Esophagus squamous epithelium (tissue), 5 donors: ENCODE data around the gene METTL18. TPM values are rescaled to one million over a fixed set of nuclear protein-coding genes. Genes with fewer than 3 reads are reported as not detected.

ENCODE experiments used
- DNase-seq: peaks from one replicate; lab custom pipeline; 2025; lab: John Stamatoyannopoulos, UW
- H3K27ac ChIP-seq, 4 donors: fragments of 200-600 bp; sonication (generic); one replicate each; pipeline ENCODE4 v1.5.1; 2016 to 2019; ENCODE audit warnings: mild to moderate bottlenecking in 1 of 4
- H3K27me3 ChIP-seq, 4 donors: fragments of 200-600 bp; sonication (generic); 1 replicate in 3 of 4; 2 replicates in 1 of 4; pipeline versions ENCODE4 v1.5.1 to v1.6.0; 2017 to 2021; ENCODE audit warnings: antibody characterized with exemption in 1 of 4
- H3K36me3 ChIP-seq, 3 donors: fragments of 200-600 bp; sonication (generic); one replicate each; pipeline ENCODE4 v1.5.1; 2016 to 2019
- H3K4me1 ChIP-seq, 3 donors: fragments of 200-600 bp; sonication (generic); one replicate each; pipeline ENCODE4 v1.5.1; 2017 to 2019
- H3K4me3 ChIP-seq, 4 donors: fragments of 200-600 bp; sonication (generic); 1 replicate in 3 of 4; 2 replicates in 1 of 4; pipeline ENCODE4 v1.5.1; 2016 to 2019; ENCODE audit warnings: mild to moderate bottlenecking in 2 of 4, moderate library complexity in 1 of 4
- H3K9me3 ChIP-seq, 3 donors: fragments of 200-600 bp; sonication (generic); one replicate each; pipeline ENCODE4 v1.5.1; 2016 to 2019
- CTCF ChIP-seq, 6 experiments: fragments of 450-650 bp in 4 of 6; fragments of 200-600 bp in 2 of 6; sonication (generic) in 2 of 6; IDR thresholded peaks; one replicate each; pipeline ENCODE4 v1.5.1; 2016 to 2019; ENCODE audit warnings: antibody characterized with exemption in 6 of 6, mild to moderate bottlenecking in 4 of 6, moderate library complexity in 4 of 6
- POLR2A ChIP-seq, 4 donors: fragments of 450-650 bp; IDR thresholded peaks; one replicate each; pipeline ENCODE4 v1.6.1; 2017; ENCODE audit warnings: antibody characterized with exemption in 4 of 4, mild to moderate bottlenecking in 4 of 4, moderate library complexity in 3 of 4
- WGBS, 2 donors: methylation state at CpG; one replicate each; pipeline ENCODE4 v1.1.5; 2018; 5-methylcytosine and 5-hydroxymethylcytosine counted together
- intact Hi-C: fragments of 100-400 bp; cut with DNase I; formaldehyde crosslinking; loops from one replicate; pipeline ENCODE4 v1.15.0; 2022
- total RNA-seq, 4 donors: library from RNA; depleted of rRNA; stranded (reverse); fragments of >200 nt; gene quantifications; one replicate each; pipeline ENCODE4 v1.1.0, GENCODE V29; 2016
- donor health status: DM: yes; HTN: yes; CAD: no.

Gene METTL18
- total RNA-seq, result 10 to 100 TPM in 1 of 4 donors, 1 to 10 TPM in 3; 4.3 to 12.1 (median 6.4) TPM

GRCh38 chr1:169794530-169795416, at the start of gene METTL18:
TSS of gene METTL18 (minus strand) at chr1:169794907. CDS start at chr1:169793695, 1,212 bp downstream.
- intact Hi-C loops, result no loop called here
- Histone ChIP-seq H3K27ac (peak within 1 kb of the TSS; percentile 87 to 95 (median 92)), H3K36me3 (peaks cover 0 to 9% (median 0%) of the 10 kb centered on the region in 3 donors), H3K27me3 (no peaks in the 10 kb centered on the region), H3K9me3 (no peaks in the 10 kb centered on the region), H3K4me3 (peak within 1 kb of the TSS; percentile 61 to 86 (median 72)), H3K4me1 (peaks cover 11 to 31% (median 11%) of the 10 kb centered on the region in 3 donors)
- TF ChIP-seq POLR2A (IDR thresholded peaks at IDR 0.05) (peak in 2 of 4 donors; percentile 23 to 29), CTCF (IDR thresholded peaks at IDR 0.05) (peak in 1 of 6 experiments; percentile 14)
- WGBS, 2 donors, result 0 to 1% methylated on average over 18 to 24 of the region's 48 CpGs
- peak; percentile 72 for DNase-seq

GRCh38 chr1:169838942-169839341, 44.2 kb upstream of the METTL18 start:
- intact Hi-C loops, result no loop called here
- no peak for DNase-seq
- Histone ChIP-seq H3K27me3 (no peaks in the 10 kb centered on the region), H3K36me3 (peaks cover 0 to 71% (median 0%) of the 10 kb centered on the region in 3 donors), H3K9me3 (peaks cover 0 to 7% (median 0%) of the 10 kb centered on the region in 3 donors), H3K4me3 (no peak overlapping the region), H3K27ac (no peak overlapping the region), H3K4me1 (no peaks in the 10 kb centered on the region)
- TF ChIP-seq CTCF (IDR thresholded peaks at IDR 0.05) (no peak), POLR2A (IDR thresholded peaks at IDR 0.05) (no peak)
- 79 to 80% methylated on average over 4 of the region's 4 CpGs for WGBS, 2 donors

- H3K4me1 ChIP-seq, result no peaks in the 10 kb centered on the region
- no peak for TF ChIP-seq POLR2A (IDR thresholded peaks at IDR 0.05)
- TF ChIP-seq CTCF (IDR thresholded peaks at IDR 0.05), result no peak
- no peaks in the 10 kb centered on the region for H3K27me3 ChIP-seq
- intact Hi-C loops, result no loop called here
- H3K9me3 ChIP-seq, result peaks cover 0 to 7% (median 0%) of the 10 kb centered on the region in 3 donors
- no peak for DNase-seq
- WGBS, 2 donors, result 90 to 100% methylated on average over 1 of the region's 1 CpG
- peaks cover 0 to 61% (median 0%) of the 10 kb centered on the region in 3 donors for H3K36me3 ChIP-seq
- H3K27ac ChIP-seq, result no peak overlapping the region
- no peak overlapping the region for H3K4me3 ChIP-seq
Measured at GRCh38 chr1:169836198-169836597, 41.5 kb upstream of the METTL18 start.

GRCh38 chr1:169835647-169836046, 40.9 kb upstream of the METTL18 start:
- Histone ChIP-seq H3K27ac (no peak overlapping the region), H3K27me3 (no peaks in the 10 kb centered on the region), H3K9me3 (peaks cover 0 to 7% (median 0%) of the 10 kb centered on the region in 3 donors), H3K4me1 (no peaks in the 10 kb centered on the region), H3K36me3 (peaks cover 0 to 59% (median 0%) of the 10 kb centered on the region in 3 donors), H3K4me3 (no peak overlapping the region)
- DNase-seq, result no peak
- intact Hi-C loops, result no loop called here
- WGBS, 2 donors, result 92 to 100% methylated on average over 1 of the region's 1 CpG
- TF ChIP-seq CTCF (IDR thresholded peaks at IDR 0.05) (no peak), POLR2A (IDR thresholded peaks at IDR 0.05) (no peak)

- H3K27ac ChIP-seq, result no peak overlapping the region
- peaks cover 0 to 59% (median 0%) of the 10 kb centered on the region in 3 donors for H3K36me3 ChIP-seq
- 84 to 86% methylated on average over 1 of the region's 1 CpG for WGBS, 2 donors
- H3K4me3 ChIP-seq, result no peak overlapping the region
- TF ChIP-seq CTCF (IDR thresholded peaks at IDR 0.05), result no peak
- TF ChIP-seq POLR2A (IDR thresholded peaks at IDR 0.05), result no peak
- H3K4me1 ChIP-seq, result no peaks in the 10 kb centered on the region
- H3K9me3 ChIP-seq, result peaks cover 0 to 7% (median 0%) of the 10 kb centered on the region in 3 donors
- no peaks in the 10 kb centered on the region for H3K27me3 ChIP-seq
- DNase-seq, result no peak
- intact Hi-C loops, result no loop called here
Measured at GRCh38 chr1:169834869-169835268, 40.2 kb upstream of the METTL18 start.
